HCT116 (cell line): ENCODE data around the gene RILPL1.

Source experiments
- CEBPB ChIP-seq: IDR thresholded peaks from 2 replicates; pipeline ENCODE4 v1.6.1; 2012; ENCODE audit warnings: low read depth
- EZH2 ChIP-seq: fragments of 200-600 bp; sonication (generic); IDR thresholded peaks from 2 replicates; pipeline ENCODE4 v1.6.1; 2017; ENCODE audit warnings: antibody characterized with exemption, mixed run types
- JUND ChIP-seq: IDR thresholded peaks from 2 replicates; pipeline ENCODE4 v1.6.1; 2012
- MAX ChIP-seq: IDR thresholded peaks from 2 replicates; pipeline ENCODE4 v1.6.1; 2012
- POLR2A ChIP-seq: IDR thresholded peaks from 2 replicates; pipeline ENCODE4 v1.7.0; 2011; ENCODE audit warnings: borderline replicate concordance; ENCODE audit not compliant: insufficient read depth, insufficient read length; ENCODE audit errors: extremely low read depth
- REST ChIP-seq: IDR thresholded peaks from 2 replicates; pipeline ENCODE4 v1.6.1; 2012; ENCODE audit warnings: low read depth
- SP1 ChIP-seq: IDR thresholded peaks from 2 replicates; pipeline ENCODE4 v1.6.1; 2012; ENCODE audit warnings: low read depth
- SRF ChIP-seq: IDR thresholded peaks from 2 replicates; pipeline ENCODE4 v1.6.1; 2012; ENCODE audit warnings: low read depth
- ZFX ChIP-seq: fragments of 450-650 bp; IDR thresholded peaks from 2 replicates; pipeline ENCODE4 v1.6.1; 2017
- TF ChIP-seq, protein P1 (sequence below), 3 experiments: fragments of 200-600 bp in 1 of 3; sonication (generic) in 1 of 3; IDR thresholded peaks in 2 of 3; conservative IDR thresholded peaks in 1 of 3; 2 replicates each; pipeline ENCODE4 v1.5.1; 2012 to 2017; ENCODE audit warnings: low read depth in 2 of 3, low read length in 2 of 3, antibody characterized with exemption in 1 of 3, borderline replicate concordance in 1 of 3, control low read depth in 1 of 3, mild to moderate bottlenecking in 1 of 3, mixed read lengths in 1 of 3, mixed run types in 1 of 3, moderate library complexity in 1 of 3; ENCODE audit not compliant: insufficient read depth in 1 of 3

DNA sequence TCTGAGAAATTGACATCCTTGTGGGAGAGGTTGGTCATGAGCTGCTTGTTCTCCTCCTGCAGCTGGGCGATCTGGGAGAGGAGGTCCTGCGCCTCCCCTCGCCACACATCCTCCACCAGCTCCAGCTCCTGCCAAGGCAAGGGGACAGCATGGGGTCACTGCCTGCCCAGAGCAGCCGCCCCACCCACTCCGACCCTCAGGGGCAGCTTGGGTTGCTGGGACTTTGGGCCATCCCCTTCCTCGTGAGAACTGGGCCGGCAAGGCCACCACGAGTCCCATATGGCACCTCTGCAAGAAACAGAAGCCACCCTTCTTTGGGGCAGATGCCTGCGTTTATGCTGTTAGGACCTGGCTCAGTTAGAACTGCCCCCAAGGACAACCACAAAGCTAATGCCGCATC, 10.0 kb downstream of the RILPL1 start:
- no peak for TF ChIP-seq SRF
- no peak for TF ChIP-seq SP1
- no peak for TF ChIP-seq CEBPB
- TF ChIP-seq EZH2 = no peak
- TF ChIP-seq POLR2A = no peak
- TF ChIP-seq, protein P1, sequence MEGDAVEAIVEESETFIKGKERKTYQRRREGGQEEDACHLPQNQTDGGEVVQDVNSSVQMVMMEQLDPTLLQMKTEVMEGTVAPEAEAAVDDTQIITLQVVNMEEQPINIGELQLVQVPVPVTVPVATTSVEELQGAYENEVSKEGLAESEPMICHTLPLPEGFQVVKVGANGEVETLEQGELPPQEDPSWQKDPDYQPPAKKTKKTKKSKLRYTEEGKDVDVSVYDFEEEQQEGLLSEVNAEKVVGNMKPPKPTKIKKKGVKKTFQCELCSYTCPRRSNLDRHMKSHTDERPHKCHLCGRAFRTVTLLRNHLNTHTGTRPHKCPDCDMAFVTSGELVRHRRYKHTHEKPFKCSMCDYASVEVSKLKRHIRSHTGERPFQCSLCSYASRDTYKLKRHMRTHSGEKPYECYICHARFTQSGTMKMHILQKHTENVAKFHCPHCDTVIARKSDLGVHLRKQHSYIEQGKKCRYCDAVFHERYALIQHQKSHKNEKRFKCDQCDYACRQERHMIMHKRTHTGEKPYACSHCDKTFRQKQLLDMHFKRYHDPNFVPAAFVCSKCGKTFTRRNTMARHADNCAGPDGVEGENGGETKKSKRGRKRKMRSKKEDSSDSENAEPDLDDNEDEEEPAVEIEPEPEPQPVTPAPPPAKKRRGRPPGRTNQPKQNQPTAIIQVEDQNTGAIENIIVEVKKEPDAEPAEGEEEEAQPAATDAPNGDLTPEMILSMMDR (IDR thresholded peaks at IDR 0.05 in 2 of 3, conservative IDR thresholded peaks at IDR 0.05 in 1 of 3; ENCODE audit: borderline replicate concordance in 1 of 3, insufficient read depth in 1 of 3, low read depth in 2 of 3, low read length in 2 of 3) = no peak
- TF ChIP-seq MAX = no peak
- TF ChIP-seq JUND = no peak
- no peak for TF ChIP-seq ZFX
- no peak for TF ChIP-seq REST
